ENCODE data around the gene PHF19. TPM values are rescaled to one million over a fixed set of nuclear protein-coding genes. Genes with fewer than 3 reads are reported as not detected.

The PHF19 gene
- total RNA-seq, 2 donors from 2014 or later = 19.9 to 37.6 TPM

DNA sequence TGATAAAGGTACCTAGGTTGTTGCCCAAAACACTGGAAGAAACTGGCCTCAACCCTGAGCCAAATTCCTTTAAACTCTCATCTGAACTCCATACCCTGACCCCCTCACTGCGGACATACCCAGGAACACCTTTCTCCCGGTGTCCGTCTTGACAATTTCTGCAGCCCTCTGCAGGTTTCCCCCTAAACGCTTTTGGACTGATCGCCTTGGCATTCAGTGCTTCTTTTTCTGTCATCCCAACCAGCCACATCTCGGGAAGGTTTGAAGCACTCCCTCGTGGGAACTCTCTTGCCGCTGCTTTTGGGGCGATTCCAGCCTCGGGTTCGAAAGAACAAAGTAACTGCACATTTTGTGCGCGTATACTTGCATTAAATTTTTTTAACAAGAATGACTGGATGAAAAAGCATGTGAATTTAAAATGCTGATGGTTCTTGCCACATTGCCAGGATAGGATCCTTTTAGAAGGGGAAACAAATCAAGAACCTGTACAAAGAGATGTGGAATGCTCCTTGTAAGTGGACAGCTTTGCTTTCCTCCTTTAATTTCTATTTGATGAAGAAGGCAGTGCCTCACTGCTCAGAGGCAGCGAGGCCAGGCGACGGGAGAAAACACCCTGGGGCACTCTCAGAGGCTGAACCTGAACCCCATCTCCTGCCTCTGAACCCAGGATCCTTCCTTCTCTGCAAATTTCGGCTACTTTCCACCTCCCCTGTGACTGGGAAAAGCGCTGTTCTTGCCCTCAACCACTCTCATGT lies 34.9 kb downstream of the PHF19 start:
- peak overlapping the region; percentile 93 to 95 for H3K27ac ChIP-seq
- 33% methylated on average over 18 of the region's 18 CpGs for WGBS
- intact Hi-C loops (cut with DNase I) = loop anchor here (10.0 kb wide), 1 partner anchor 47 kb away; the partner anchor contains the start of gene FBXW2
- H3K27me3 ChIP-seq (replicated peaks; ENCODE audit: insufficient read depth) = no peaks in the 10 kb centered on the region
- H3K36me3 ChIP-seq = no peaks in the 10 kb centered on the region
- H3K4me1 ChIP-seq (replicated peaks) = no peaks in the 10 kb centered on the region
- DNase-seq (ENCODE audit: low spot score) = peak; percentile 30
- H3K4me3 ChIP-seq = peak overlapping the region; percentile 65 to 66
- no peak for TF ChIP-seq POLR2A (IDR thresholded peaks at IDR 0.05)
- no peak for TF ChIP-seq POLR2AphosphoS5 (IDR thresholded peaks at IDR 0.05)
- TF ChIP-seq, protein P1, sequence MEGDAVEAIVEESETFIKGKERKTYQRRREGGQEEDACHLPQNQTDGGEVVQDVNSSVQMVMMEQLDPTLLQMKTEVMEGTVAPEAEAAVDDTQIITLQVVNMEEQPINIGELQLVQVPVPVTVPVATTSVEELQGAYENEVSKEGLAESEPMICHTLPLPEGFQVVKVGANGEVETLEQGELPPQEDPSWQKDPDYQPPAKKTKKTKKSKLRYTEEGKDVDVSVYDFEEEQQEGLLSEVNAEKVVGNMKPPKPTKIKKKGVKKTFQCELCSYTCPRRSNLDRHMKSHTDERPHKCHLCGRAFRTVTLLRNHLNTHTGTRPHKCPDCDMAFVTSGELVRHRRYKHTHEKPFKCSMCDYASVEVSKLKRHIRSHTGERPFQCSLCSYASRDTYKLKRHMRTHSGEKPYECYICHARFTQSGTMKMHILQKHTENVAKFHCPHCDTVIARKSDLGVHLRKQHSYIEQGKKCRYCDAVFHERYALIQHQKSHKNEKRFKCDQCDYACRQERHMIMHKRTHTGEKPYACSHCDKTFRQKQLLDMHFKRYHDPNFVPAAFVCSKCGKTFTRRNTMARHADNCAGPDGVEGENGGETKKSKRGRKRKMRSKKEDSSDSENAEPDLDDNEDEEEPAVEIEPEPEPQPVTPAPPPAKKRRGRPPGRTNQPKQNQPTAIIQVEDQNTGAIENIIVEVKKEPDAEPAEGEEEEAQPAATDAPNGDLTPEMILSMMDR (IDR thresholded peaks at IDR 0.05) = no peak
- H3K9me3 ChIP-seq = no peaks in the 10 kb centered on the region

DNA sequence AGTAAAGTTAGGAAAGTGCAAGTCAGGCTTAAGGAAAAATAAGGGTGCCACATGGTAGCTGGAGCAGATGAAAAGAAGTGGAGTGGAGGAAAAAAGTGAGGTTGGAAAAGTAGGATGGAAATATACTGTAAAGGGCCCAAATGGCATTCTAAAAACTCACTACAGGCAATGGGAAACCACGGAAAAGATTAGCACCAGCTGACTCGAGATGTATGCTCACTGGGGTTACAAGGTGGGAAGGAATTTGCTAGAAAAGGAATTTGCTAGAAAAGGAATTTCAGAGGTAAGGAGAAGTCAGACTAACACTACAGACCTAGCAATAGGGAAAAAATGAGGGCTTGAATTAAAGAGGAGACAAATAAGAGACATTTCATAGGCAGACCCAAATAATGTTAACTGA lies 37.8 kb downstream of the PHF19 start:
- Histone ChIP-seq H3K4me3 (no peak overlapping the region), H3K4me1 (replicated peaks) (no peaks in the 10 kb centered on the region), H3K27ac (no peak overlapping the region), H3K9me3 (no peaks in the 10 kb centered on the region), H3K36me3 (no peaks in the 10 kb centered on the region), H3K27me3 (replicated peaks; ENCODE audit: insufficient read depth) (no peaks in the 10 kb centered on the region)
- DNase-seq (ENCODE audit: low spot score) = no peak
- TF ChIP-seq, protein P1 (IDR thresholded peaks at IDR 0.05) = no peak
- TF ChIP-seq POLR2AphosphoS5 (IDR thresholded peaks at IDR 0.05) (no peak), POLR2A (IDR thresholded peaks at IDR 0.05) (no peak)
- intact Hi-C loops (cut with DNase I) = no loop called here
- WGBS = 80% methylated on average over 2 of the region's 2 CpGs

DNA sequence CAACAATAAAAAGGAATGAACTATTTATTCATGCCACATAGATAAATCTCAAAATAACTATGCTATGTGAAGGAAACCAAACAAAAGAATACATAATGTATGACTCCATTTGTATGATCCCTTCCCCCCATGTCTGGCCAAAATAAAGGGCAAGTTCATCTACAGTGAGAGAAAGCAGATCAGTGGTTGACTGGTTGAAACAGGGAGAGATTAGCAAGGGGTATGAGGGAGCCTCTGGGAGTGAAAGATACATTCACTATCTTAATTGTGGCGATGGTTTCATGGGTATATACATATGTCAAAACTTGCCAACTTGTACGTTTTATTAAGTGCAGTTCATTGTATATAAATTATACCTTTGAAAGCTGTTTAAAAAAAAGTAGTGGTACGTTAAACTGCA lies 39.1 kb downstream of the PHF19 start:
- Histone ChIP-seq H3K27ac (no peak overlapping the region), H3K27me3 (replicated peaks; ENCODE audit: insufficient read depth) (no peaks in the 10 kb centered on the region), H3K4me1 (replicated peaks) (no peaks in the 10 kb centered on the region), H3K9me3 (no peaks in the 10 kb centered on the region), H3K4me3 (no peak overlapping the region), H3K36me3 (no peaks in the 10 kb centered on the region)
- TF ChIP-seq POLR2A (IDR thresholded peaks at IDR 0.05) (no peak), POLR2AphosphoS5 (IDR thresholded peaks at IDR 0.05) (no peak)
- TF ChIP-seq, protein P1 (IDR thresholded peaks at IDR 0.05) = no peak
- WGBS = 80% methylated on average over 3 of the region's 3 CpGs
- no peak for DNase-seq (ENCODE audit: low spot score)
- intact Hi-C loops (cut with DNase I) = no loop called here

DNA sequence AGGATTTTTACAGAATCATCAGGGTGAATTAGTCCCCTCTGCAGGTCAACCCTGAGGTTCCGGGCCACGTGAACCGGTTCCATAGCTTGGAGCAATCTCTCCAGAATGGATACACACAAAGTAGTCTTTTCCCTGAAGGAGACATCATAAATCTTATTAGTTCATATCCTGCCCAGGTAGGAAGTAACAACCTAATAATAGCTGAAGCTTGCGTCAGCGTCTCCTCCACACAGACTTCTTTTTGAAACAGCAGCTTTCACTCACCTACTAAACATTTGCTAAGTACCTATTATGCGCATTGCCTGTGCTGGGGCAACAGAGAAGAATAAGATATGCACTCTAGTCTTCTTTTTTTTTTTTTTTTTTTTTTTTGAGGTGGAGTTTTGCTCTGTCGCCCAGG lies 43.7 kb downstream of the PHF19 start:
- no peak for DNase-seq (ENCODE audit: low spot score)
- H3K36me3 ChIP-seq = peaks cover 0 to 4% of the 10 kb centered on the region in 2 donors
- no peaks in the 10 kb centered on the region for H3K4me1 ChIP-seq (replicated peaks)
- intact Hi-C loops (cut with DNase I) = no loop called here
- WGBS = 66% methylated on average over 7 of the region's 7 CpGs
- no peaks in the 10 kb centered on the region for H3K27me3 ChIP-seq (replicated peaks; ENCODE audit: insufficient read depth)
- no peak for TF ChIP-seq POLR2A (IDR thresholded peaks at IDR 0.05)
- TF ChIP-seq, protein P1 (IDR thresholded peaks at IDR 0.05) = no peak
- no peak for TF ChIP-seq POLR2AphosphoS5 (IDR thresholded peaks at IDR 0.05)
- H3K27ac ChIP-seq = peak overlapping the region in 1 of 2 donors; percentile 47
- H3K4me3 ChIP-seq = no peak overlapping the region
- H3K9me3 ChIP-seq = no peaks in the 10 kb centered on the region

DNA sequence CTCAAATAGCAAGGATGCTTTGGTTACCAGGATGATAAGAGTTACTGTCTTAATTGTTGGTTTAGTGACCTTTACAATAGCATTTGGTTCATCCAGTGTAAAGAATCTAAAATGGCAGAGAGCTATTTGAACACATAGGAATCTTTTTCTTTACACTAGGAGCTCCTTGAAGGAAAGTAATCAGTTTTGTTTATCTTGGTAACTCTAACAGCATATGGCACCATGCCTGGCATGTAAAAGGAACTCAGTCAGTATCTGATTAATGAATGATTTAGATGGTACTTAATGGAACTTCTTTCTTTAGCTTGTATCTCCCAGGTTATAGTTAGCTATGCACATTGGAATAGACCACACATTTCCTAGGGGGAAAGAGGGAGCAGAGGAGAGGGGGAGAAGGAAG lies 44.2 kb downstream of the PHF19 start:
- intact Hi-C loops (cut with DNase I) = no loop called here
- no peaks in the 10 kb centered on the region for H3K9me3 ChIP-seq
- no peaks in the 10 kb centered on the region for H3K27me3 ChIP-seq (replicated peaks; ENCODE audit: insufficient read depth)
- no peaks in the 10 kb centered on the region for H3K4me1 ChIP-seq (replicated peaks)
- H3K36me3 ChIP-seq = peaks cover 0 to 4% of the 10 kb centered on the region in 2 donors
- H3K27ac ChIP-seq = peak overlapping the region in 1 of 2 donors; percentile 47
- no peak overlapping the region for H3K4me3 ChIP-seq
- peak; percentile 60 for DNase-seq (ENCODE audit: low spot score)
- TF ChIP-seq, protein P1 (IDR thresholded peaks at IDR 0.05) = no peak
- peak; percentile 52 for TF ChIP-seq POLR2AphosphoS5 (IDR thresholded peaks at IDR 0.05)
